Neural cell (in vitro differentiated cells): ENCODE results near the gene BOD1. TPM values are rescaled to one million over a fixed set of nuclear protein-coding genes. Genes with fewer than 3 reads are reported as not detected.

Experiments
- H2AFZ ChIP-seq: fragments of 200-600, 300-800 bp; sonication (generic), shearing (Covaris generic); 2 replicates; pipeline ENCODE4 v1.6.0; 2014; ENCODE audit warnings: low read depth, mild to moderate bottlenecking, antibody characterized with exemption, low read length, moderate library complexity
- H3F3A ChIP-seq: fragments of 200-600 bp; shearing (Covaris generic); 2 replicates; pipeline ENCODE4 v1.6.1; 2016; ENCODE audit warnings: mild to moderate bottlenecking, moderate library complexity, mixed read lengths, antibody characterized with exemption, low read length; ENCODE audit not compliant: insufficient read depth, poor library complexity, severe bottlenecking
- H3K27ac ChIP-seq: fragments of 200-600, 300-800 bp; sonication (generic), shearing (Covaris generic); 2 replicates; pipeline ENCODE4 v1.5.1; 2014; ENCODE audit warnings: mild to moderate bottlenecking, low read length, moderate library complexity
- H3K27me3 ChIP-seq: fragments of 300-800, 200-600 bp; sonication (generic), shearing (Covaris generic); 2 replicates; pipeline ENCODE4 v1.6.0; 2014; ENCODE audit warnings: mild to moderate bottlenecking, low read depth, low read length, moderate library complexity; ENCODE audit not compliant: insufficient read depth
- H3K36me3 ChIP-seq: fragments of 300-800, 200-600 bp; sonication (generic), shearing (Covaris generic); 2 replicates; pipeline ENCODE4 v1.5.1; 2014; ENCODE audit warnings: mild to moderate bottlenecking, antibody characterized with exemption, low read length, moderate library complexity; ENCODE audit not compliant: insufficient read depth
- H3K4me2 ChIP-seq: fragments of 300-800, 200-600 bp; sonication (generic), shearing (Covaris generic); 2 replicates; pipeline ENCODE4 v1.6.0; 2014; ENCODE audit warnings: mild to moderate bottlenecking, low read length
- H3K4me3 ChIP-seq: fragments of 300-800, 200-600 bp; sonication (generic), shearing (Covaris generic); 2 replicates; pipeline ENCODE4 v1.5.1; 2014; ENCODE audit warnings: mild to moderate bottlenecking, low read length, moderate library complexity
- H3K79me2 ChIP-seq: fragments of 200-600 bp; shearing (Covaris generic); replicated peaks from 2 replicates; pipeline ENCODE4 v1.6.0; 2014; ENCODE audit warnings: mild to moderate bottlenecking, low read length, moderate library complexity; ENCODE audit not compliant: insufficient read depth
- H3K9ac ChIP-seq: fragments of 300-800, 200-600 bp; sonication (generic), shearing (Covaris generic); 2 replicates; pipeline ENCODE4 v1.6.1; 2016; ENCODE audit warnings: mild to moderate bottlenecking, low read length, mixed read lengths
- H3K9me2 ChIP-seq: fragments of 200-600 bp; shearing (Covaris generic); 2 replicates; pipeline ENCODE4 v1.6.1; 2016; ENCODE audit warnings: mild to moderate bottlenecking, low read length, mixed read lengths; ENCODE audit not compliant: insufficient read depth
- H3K9me3 ChIP-seq: fragments of 200-600, 300-800 bp; sonication (generic), shearing (Covaris generic); 2 replicates; pipeline ENCODE4 v1.6.1; 2016; ENCODE audit warnings: mild to moderate bottlenecking, mixed run types, low read length, moderate library complexity, mixed read lengths
- H4K20me1 ChIP-seq: fragments of 200-600 bp; shearing (Covaris generic); 2 replicates; pipeline ENCODE4 v1.6.1; 2016; ENCODE audit warnings: mild to moderate bottlenecking, mixed run types; ENCODE audit not compliant: insufficient read depth
- CTCF ChIP-seq: fragments of 450-650 bp; IDR thresholded peaks from 2 replicates; pipeline ENCODE4 v1.5.1; 2014; ENCODE audit warnings: antibody characterized with exemption, mild to moderate bottlenecking, moderate library complexity; ENCODE audit not compliant: poor library complexity, severe bottlenecking
- EP300 ChIP-seq: fragments of 450-650 bp; conservative IDR thresholded peaks from 2 replicates; pipeline ENCODE4 v1.6.1; 2014; ENCODE audit warnings: antibody characterized with exemption, mild to moderate bottlenecking, moderate library complexity; ENCODE audit not compliant: poor library complexity, severe bottlenecking
- EZH2 ChIP-seq: fragments of 200-600, 300-800 bp; shearing (Covaris generic), sonication (generic); IDR thresholded peaks from 2 replicates; pipeline ENCODE4 v1.6.1; 2014; ENCODE audit warnings: antibody characterized with exemption, low read length, borderline replicate concordance, mild to moderate bottlenecking; ENCODE audit not compliant: insufficient read depth, poor library complexity, severe bottlenecking
- MXI1 ChIP-seq: fragments of 450-650 bp; conservative IDR thresholded peaks from 2 replicates; pipeline ENCODE4 v1.6.1; 2014; ENCODE audit warnings: antibody characterized with exemption, mild to moderate bottlenecking; ENCODE audit not compliant: poor library complexity, severe bottlenecking
- POLR2AphosphoS5 ChIP-seq: IDR thresholded peaks from 2 replicates; pipeline ENCODE4 v1.6.1; 2012
- RAD21 ChIP-seq: fragments of 450-650 bp; conservative IDR thresholded peaks from 2 replicates; pipeline ENCODE4 v1.6.1; 2014; ENCODE audit warnings: antibody characterized with exemption, mild to moderate bottlenecking, moderate library complexity
- REST ChIP-seq: IDR thresholded peaks from 2 replicates; pipeline ENCODE4 v1.6.1; 2012; ENCODE audit warnings: borderline replicate concordance
- SMC3 ChIP-seq: fragments of 450-650 bp; conservative IDR thresholded peaks from 2 replicates; pipeline ENCODE4 v1.6.1; 2014; ENCODE audit warnings: antibody characterized with exemption, mild to moderate bottlenecking, moderate library complexity; ENCODE audit not compliant: poor library complexity
- TAF1 ChIP-seq: IDR thresholded peaks from 2 replicates; pipeline ENCODE4 v1.6.1; 2012; ENCODE audit warnings: low read depth
- polyA plus RNA-seq: library from polyadenylated mRNA; depleted of rRNA; stranded (reverse); fragments of >200 nt; gene quantifications from 2 replicates; pipeline ENCODE4 v1.2.3, GENCODE V29; 2014

Gene BOD1
- polyA plus RNA-seq, 1 donor from 2014 or later = 178 TPM

GRCh38 chr5:173568703-173569102 is 47.7 kb downstream of the BOD1 start:
- H3K4me3 ChIP-seq = no peak overlapping the region
- no peaks in the 10 kb centered on the region for H3K9me3 ChIP-seq

GRCh38 chr5:173568128-173568527 is 48.3 kb downstream of the BOD1 start:
- H3K79me2 ChIP-seq = no peaks in the 10 kb centered on the region
- H3K9me2 ChIP-seq = no peaks in the 10 kb centered on the region
- no peaks in the 10 kb centered on the region for H3F3A ChIP-seq
- no peak overlapping the region for H3K4me2 ChIP-seq
- no peaks in the 10 kb centered on the region for H3K27me3 ChIP-seq
- no peaks in the 10 kb centered on the region for H3K36me3 ChIP-seq
- H3K9me3 ChIP-seq = no peaks in the 10 kb centered on the region
- H3K27ac ChIP-seq = no peak overlapping the region
- no peaks in the 10 kb centered on the region for H4K20me1 ChIP-seq
- H3K9ac ChIP-seq = no peak overlapping the region
- H2AFZ ChIP-seq = no peak overlapping the region
- H3K4me3 ChIP-seq = no peak overlapping the region
- no peak for TF ChIP-seq POLR2AphosphoS5
- TF ChIP-seq RAD21 = no peak
- no peak for TF ChIP-seq MXI1
- no peak for TF ChIP-seq TAF1
- TF ChIP-seq SMC3 = no peak
- TF ChIP-seq CTCF = no peak
- no peak for TF ChIP-seq REST

More at GRCh38 chr5:173568703-173569102, 47.7 kb downstream of the BOD1 start:
- Histone ChIP-seq H3K4me2 (no peak overlapping the region), H3K9ac (no peak overlapping the region), H3K79me2 (no peaks in the 10 kb centered on the region), H3K36me3 (no peaks in the 10 kb centered on the region), H3K9me2 (no peaks in the 10 kb centered on the region), H3F3A (no peaks in the 10 kb centered on the region), H2AFZ (no peak overlapping the region), H4K20me1 (no peaks in the 10 kb centered on the region), H3K27ac (no peak overlapping the region), H3K27me3 (no peaks in the 10 kb centered on the region)
- no peak for TF ChIP-seq REST
- no peak for TF ChIP-seq CTCF
- TF ChIP-seq RAD21 = no peak
- TF ChIP-seq EZH2 = no peak
- TF ChIP-seq SMC3 = no peak
- TF ChIP-seq EP300 = no peak
- no peak for TF ChIP-seq POLR2AphosphoS5
- no peak for TF ChIP-seq MXI1
- TF ChIP-seq TAF1 = no peak
